Measurements from ENCODE around the gene KAT6B.
"Not testable (repeated sequence)": the region's sequence is repeated elsewhere in the genome, so short reads cannot be mapped to it uniquely, and the experiment has no call there.

The KAT6B gene

DNA sequence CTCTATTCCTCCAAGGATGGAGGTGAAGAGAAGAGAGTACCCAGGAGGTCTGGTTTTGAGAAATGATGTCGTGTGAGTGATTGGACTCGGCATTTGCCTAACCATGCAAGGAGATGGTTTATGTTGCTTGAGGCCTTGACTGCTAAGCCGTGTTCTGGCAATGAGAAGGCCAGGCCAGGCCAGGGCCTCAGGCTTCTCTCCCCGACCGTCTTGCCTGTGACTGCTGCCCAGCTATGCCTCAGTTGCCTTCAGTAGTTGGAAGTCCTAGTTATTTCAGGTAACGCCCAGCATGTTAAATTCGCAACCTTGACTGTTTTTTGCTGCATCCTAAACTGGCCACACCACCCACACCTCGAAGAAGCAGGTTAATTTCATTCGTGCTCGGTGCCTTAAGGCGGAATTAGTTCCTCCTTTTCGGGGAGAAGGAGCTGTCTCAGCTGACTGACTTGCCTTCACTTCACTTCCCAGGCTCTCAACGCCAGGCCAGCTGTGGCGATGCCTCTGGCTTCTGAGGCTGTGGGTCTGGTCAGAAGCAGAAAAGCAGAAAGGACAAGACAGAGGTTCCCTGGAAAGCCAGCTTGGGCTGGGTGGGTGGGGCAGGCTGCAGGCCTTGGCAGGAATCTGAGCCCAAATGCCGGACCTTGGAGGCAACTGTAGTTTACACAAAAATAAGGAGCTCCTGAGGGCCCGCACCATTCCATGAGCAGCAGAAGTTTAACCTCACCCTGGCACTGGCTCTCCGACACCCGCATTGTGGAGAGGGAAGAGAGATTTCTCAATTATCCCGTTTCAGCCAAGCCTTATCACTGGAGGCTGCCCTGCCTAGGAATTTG, 223.1 kb downstream of the KAT6B start:
- no peak for DNase-seq

DNA sequence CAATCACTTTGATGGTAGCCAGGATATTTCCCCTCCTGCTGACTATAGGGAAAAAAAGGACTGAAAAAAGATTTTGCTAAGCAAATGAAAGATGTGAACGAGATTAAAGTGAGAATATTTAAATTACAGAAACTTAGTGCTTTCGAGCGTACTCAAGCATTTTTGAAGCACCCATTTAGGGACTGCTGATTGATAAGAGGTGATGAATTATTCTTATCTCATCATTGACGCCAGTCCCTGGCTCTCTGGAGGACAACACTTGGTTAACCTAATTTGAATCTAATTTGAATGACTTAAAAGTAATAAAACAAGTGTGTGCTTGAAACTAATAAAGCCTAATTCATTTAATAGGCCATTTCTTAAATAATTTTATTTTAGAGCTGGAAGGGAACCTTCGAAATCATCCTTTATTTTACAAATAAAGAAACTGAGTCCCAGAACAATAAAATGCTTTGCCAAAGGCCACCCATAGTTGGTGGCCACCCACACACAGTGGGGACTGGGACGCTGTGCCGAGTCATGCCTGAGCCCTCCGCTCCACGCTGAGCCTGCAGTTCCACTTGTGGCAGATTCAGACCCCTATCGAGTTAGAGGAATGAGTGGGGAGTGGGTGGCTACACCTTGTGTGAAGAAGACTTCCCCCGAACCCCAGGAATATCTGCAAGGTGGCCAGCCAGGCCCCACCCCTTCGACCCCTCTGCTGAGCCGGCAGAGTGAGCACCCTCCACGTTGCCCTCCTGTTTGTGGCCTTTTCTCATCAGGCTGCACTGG, 223.9 kb downstream of the KAT6B start:
- DNase-seq, result no peak

DNA sequence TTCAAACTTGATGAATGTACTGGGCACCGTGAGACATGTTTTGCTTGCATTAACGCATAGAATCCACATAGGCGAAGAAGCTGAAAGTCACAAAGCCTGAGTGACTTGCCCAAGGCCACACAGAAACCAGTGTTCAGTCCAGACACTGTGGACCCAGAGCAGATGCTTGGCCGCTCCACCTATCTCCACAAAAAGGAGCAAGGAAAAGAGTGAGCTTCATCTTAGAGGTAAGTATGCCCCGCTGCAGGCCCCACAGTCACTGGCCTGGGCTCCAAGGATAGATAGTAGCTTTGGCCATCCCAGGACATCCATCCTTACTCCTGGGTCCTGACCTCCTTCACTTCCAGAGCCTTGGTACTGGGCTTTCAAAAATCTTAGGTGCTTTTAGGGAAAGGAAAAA, 224.9 kb downstream of the KAT6B start:
- DNase-seq, result no peak

- not testable (repeated sequence) for DNase-seq
These were observed 229.6 kb downstream of the KAT6B start for GRCh38 chr10:75055896-75056406.

- DNase-seq, result no peak
These were observed 231.3 kb downstream of the KAT6B start for GRCh38 chr10:75057680-75058079.

DNA sequence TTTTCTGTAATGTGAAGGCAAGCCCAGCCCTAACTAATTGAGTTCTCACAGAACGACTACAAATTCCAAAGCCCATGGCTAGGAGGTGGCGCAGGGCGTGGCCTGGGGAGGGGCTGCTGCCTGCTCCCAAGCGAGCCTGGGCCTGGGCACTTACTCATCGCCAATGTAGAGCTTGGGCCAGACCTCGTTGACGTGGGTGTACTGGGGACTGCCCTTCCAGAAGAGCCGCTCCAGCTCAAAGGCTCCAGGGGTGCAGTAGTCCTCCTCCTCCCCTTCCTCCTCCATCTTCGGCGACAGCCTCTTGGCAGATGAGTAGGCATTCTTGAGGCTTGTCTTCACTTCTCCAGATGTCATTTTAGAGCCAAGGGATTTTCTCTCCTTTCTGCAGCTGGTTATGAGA, 231.8 kb downstream of the KAT6B start:
- DNase-seq, result no peak

DNA sequence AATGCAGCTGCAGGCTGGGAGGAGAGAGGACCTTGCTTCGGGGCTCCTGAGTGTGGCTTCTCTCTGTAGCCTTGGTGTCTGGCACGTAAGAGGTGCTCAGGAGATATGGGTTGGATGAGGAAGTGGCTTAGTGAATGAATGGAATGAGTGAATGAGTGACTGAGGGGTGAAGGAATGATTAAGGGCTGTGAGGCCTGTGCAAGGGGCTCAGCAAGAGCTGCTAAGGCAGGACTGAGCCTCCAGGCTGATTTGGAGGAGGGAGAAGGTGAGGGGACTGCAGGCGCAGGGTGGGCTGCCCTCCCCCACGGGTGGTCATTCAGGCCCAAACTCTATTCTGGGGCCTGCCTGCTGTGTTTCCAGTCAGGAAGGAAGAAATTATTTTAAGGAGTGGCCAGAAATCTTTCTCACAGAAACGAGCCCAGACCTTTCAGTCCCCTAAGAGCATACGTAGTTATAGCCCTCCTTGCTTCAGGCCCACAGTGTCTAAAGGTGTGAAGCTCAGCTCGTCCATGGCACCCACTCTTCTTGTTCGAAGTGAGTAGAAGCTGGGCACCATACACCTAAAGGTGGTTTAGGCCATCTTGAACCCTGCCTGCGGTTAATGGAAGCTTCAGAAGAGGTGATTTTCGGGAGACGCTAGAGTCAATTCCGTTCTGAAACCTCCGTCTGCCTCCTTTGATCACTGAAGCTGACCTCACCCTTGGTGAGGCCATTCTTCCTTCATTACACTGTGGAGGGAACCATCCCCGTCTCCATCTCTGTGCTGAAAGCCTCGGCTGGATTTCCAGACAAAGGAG, 235.5 kb downstream of the KAT6B start:
- no peak for DNase-seq

DNA sequence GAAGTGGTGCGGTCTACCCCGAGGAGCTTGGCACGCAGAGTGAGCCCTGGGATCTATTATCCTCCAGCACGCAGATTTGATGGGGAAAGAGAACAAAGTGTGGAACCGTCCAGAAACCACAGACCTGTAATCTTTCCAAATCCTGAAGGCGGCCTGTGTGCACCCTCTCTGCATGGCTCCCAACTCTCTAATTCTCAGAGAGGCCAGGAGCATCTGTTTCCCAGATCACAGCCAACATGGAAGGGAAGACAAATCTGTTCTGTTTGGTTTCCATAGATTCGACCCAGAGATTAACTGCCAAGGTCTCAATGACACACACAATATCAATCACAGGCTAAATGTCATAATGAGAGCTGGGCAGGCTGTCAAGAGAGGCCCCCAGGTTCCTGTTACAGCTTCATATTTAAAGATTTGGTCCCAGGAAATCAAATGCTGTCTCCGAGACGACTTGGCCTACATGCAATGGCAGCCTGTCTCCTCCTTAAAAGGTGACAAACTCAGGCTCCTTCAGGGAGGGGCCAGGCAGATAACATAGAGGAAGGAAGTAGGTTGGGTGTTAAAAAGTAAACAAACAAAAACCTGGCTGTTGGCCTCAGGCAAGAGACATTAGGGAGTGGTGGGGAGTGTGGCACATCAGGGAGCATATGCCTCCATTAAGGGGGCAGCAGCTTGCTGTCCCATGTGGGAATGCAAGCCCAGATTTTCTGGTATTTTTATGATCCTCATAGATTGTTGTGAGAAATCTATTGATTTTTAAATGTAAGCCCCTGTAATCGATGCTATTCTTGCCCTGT, 236.3 kb downstream of the KAT6B start:
- no peak for DNase-seq

DNA sequence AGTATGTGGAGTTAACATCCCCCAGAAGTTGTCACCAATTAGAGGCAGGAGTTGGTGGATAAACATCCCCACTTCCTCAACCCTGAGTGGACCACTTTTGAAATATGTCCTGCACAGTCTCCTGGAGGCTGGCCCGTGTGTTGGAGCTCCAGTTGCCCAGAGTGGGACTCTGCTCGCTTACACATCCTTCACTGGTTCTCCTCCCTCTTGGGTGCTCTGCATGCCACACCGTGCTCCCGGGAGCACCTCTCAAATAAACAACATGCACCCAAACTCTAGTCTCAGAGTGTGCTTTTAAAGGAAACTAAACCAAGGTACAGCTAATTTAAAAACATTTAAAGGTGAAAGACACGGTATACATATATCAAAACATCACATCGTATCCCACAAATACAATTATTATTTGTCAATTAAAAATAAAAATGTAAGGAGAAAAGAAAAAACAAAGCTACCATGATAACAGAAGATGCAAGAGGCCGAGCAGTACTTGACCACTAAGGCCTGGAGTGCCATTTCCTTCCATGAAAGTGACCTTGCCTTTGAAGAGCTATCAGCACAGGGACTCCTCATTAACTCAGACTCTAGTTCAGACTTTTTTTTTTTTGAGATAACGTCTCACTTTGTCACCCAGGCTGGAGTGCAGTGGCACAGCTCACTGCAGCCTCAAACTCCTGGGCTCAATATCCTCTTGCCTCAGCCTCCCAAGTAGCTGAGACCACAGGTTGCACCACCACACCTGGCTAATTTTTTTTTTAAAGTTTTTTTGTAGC, 237.2 kb downstream of the KAT6B start:
- no peak for DNase-seq

DNA sequence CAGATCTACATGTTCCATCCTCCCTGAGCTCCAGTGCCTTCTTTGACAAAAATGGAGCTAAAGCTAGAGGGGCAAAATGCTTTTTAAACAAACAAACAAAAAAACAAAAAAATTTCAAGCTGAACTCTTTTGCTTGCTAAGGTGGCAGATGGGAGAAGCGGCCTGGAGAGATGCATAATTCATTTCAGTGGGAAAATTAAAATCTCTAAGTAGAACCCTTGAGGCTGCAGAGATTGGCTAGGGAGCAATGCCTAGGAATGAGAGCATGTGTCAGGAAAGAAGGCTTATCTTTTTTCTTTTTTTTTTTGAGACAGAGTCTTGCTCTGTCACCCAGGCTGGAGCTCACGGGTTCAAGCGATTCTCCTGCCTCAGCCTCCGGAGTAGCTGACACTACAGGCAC, 238.7 kb downstream of the KAT6B start:
- no peak for DNase-seq

DNA sequence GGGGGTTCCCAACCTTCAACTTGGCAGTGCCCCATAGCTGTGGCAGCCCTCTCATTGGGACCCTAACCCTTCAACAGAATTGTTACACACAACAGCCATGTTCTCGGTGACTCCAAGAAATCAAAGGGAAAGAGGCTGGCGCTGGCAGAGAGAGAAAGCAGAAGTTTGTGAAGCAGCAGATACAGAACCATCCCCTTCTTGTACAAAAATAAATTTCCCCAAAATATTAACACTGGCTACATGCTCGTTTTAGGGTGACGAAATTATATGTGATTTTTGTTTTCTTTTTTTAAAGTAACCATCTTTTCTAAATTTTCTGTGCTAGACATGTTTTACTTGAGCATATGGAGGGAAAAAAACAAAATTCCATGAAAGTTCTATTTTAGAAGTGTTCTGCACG, 239.9 kb downstream of the KAT6B start:
- no peak for DNase-seq

DNA sequence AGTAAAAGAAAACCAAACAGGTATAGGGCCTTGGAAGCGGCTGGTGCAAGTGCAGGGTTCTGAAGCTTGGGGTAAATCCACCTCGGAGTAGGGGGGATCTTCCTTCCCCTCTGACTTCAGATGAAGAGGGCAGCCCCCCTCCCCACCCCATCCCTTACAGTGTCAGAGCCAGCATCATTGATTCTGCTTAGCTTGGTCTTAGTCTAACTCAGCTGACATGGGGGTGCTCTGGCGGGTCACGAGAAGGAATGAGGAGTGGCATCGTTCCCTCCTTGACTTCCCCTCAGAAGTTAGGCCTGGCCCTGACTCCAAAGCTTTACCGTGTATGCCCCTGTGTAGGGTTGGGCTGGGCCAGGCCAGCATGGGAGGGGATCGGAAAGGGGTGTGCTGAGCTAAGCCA, 240.9 kb downstream of the KAT6B start:
- no peak for DNase-seq

- DNase-seq, result no peak
These were observed 242.1 kb downstream of the KAT6B start for GRCh38 chr10:75068523-75068922.

DNA sequence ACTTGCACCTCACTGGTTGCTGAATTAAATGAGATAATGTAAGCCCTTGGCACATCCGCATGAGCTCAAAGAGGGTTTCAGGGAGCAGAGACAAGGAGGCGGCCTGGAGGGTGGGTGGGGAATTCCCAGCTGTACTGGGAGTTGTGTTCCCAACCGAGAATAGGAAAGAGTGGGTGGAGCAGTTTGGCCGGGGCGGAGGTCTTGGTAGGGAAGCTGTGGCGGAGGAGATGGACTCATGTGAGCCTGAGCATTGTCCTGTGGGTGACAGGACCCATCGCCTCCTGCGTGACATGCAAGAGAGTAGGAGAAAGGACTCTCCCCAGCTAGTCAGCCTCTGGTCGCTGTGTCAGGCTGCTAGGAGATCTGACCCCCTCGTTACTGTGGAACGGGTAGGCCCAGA, 244.1 kb downstream of the KAT6B start:
- no peak for DNase-seq

DNA sequence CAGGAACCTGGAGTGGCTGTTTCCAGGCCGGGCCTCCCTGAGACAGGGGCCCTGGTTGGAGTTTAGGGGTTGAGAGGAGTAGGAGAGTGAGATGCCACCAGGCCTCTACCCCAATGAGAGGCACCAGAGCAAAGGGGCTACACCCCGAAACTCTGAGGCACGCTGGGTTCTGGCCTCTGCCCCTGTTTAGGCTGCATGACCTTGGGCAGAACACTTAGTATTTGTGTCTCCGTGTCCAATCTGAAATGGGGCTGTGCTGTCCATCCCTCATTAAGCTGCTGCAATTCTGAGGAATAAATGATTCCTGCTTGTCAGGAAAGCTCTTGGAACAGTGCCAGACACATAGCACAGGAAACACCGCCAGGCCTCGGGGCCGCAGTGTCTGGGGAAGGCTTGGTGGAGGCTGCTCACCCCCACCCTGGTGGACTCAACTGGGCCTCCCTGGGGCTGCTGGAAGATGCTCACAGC, 244.6 kb downstream of the KAT6B start:
- DNase-seq, result no peak

- no peak for DNase-seq
These were observed 245.4 kb downstream of the KAT6B start for GRCh38 chr10:75071756-75072155.

- DNase-seq, result no peak
These were observed 246.3 kb downstream of the KAT6B start for GRCh38 chr10:75072727-75073126.

DNA sequence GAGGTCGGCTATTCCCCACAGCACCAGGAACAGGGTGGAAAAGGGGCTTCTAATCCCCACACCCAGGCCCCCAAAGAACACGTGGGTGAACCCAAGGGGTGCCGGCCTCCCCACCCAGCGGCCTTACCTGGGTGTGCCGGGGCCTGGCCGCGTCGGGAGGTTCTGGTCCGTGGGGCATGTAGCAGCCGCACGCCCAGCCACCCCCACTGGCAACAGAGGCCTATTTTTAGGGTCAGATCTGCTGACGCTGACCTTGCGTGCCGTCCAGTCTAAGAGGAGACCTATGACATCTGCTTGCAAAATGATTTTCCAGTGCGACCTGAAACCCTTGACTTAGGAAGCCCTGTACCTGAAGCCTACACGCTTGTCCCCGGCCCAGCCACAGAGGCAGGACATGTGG, 247.0 kb downstream of the KAT6B start:
- no peak for DNase-seq

DNA sequence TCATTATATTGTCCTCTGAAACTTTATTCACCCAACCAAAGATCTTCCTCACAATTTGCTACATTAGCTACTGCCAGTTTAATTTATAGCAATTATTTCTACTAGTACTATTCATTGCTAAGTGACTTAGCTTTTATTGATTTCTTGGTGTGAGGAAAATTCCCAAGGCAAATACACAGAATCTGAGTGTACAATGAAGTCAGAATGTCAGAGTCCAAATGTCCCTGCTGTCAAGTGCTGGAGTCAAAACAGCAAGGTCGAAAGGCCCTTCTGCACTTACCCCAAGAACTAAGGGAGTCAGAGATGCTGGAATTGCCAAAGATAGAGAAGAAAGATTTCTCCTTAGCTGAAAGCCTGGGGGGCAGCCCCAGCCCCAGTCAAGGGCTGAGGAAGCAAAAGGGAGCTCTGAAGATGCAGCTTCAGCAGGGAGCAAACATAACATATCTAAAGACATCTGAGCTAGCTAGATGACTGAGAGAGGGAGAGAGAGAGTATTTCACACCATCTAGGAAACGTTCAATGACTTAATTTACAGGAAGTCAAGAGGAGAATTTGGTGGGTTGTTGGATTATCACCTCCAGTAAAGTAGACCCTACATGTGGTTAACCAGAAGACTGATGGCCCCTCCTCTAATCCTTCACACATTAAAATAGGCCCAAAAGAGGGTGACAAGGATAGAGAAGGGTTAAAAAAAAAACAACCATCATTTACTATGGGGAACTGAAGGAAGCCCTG, 248.5 kb downstream of the KAT6B start:
- DNase-seq, result no peak

GRCh38 chr10:75076348-75076747, 249.9 kb downstream of the KAT6B start:
- DNase-seq, result no peak

Data from NCI-H345 (cell line).